ENCODE results near the gene ENDOV. TPM values are rescaled to one million over a fixed set of nuclear protein-coding genes. Genes with fewer than 3 reads are reported as not detected.
"Not testable (repeated sequence)": the region's sequence is repeated elsewhere in the genome, so short reads cannot be mapped to it uniquely, and the experiment has no call there.

ENDOV gene
- total RNA-seq, 4 donors from 2014 or later: 13.2 to 72.6 (median 36.8) TPM

GRCh38 chr17:80395402-80396151 is 19.4 kb upstream of the ENDOV start:
- no peak for DNase-seq
- Histone ChIP-seq H3K27ac (no peak overlapping the region), H3K4me1 (no peaks in the 10 kb centered on the region), H3K27me3 (no peaks in the 10 kb centered on the region), H3K36me3 (peaks cover 0 to 43% (median 0%) of the 10 kb centered on the region in 3 donors), H3K4me3 (no peak overlapping the region), H3K9me3 (no peaks in the 10 kb centered on the region)
- TF ChIP-seq POLR2A (IDR thresholded peaks at IDR 0.05) (no peak), CTCF (IDR thresholded peaks at IDR 0.05) (no peak)

GRCh38 chr17:80396157-80397033 is 18.6 kb upstream of the ENDOV start:
- TF ChIP-seq CTCF (IDR thresholded peaks at IDR 0.05): no peak
- TF ChIP-seq POLR2A (IDR thresholded peaks at IDR 0.05): no peak
- Histone ChIP-seq H3K27me3 (no peaks in the 10 kb centered on the region), H3K4me3 (no peak overlapping the region), H3K4me1 (no peaks in the 10 kb centered on the region), H3K9me3 (no peaks in the 10 kb centered on the region), H3K36me3 (peaks cover 0 to 35% (median 0%) of the 10 kb centered on the region in 3 donors), H3K27ac (no peak overlapping the region)
- DNase-seq: no peak

GRCh38 chr17:80397034-80397387 is 18.0 kb upstream of the ENDOV start:
- H3K9me3 ChIP-seq: no peaks in the 10 kb centered on the region
- no peaks in the 10 kb centered on the region for H3K4me1 ChIP-seq
- no peak for DNase-seq
- H3K27ac ChIP-seq: no peak overlapping the region
- H3K27me3 ChIP-seq: no peaks in the 10 kb centered on the region
- TF ChIP-seq CTCF (IDR thresholded peaks at IDR 0.05): no peak
- no peak for TF ChIP-seq POLR2A (IDR thresholded peaks at IDR 0.05)
- peaks cover 0 to 29% (median 0%) of the 10 kb centered on the region in 3 donors for H3K36me3 ChIP-seq
- no peak overlapping the region for H3K4me3 ChIP-seq

- no peak overlapping the region for H3K27ac ChIP-seq
- no peaks in the 10 kb centered on the region for H3K9me3 ChIP-seq
- peaks cover 0 to 22% (median 0%) of the 10 kb centered on the region in 3 donors for H3K36me3 ChIP-seq
- no peak for DNase-seq
- no peaks in the 10 kb centered on the region for H3K4me1 ChIP-seq
- H3K4me3 ChIP-seq: no peak overlapping the region
- TF ChIP-seq POLR2A (IDR thresholded peaks at IDR 0.05): no peak
- no peak for TF ChIP-seq CTCF (IDR thresholded peaks at IDR 0.05)
- H3K27me3 ChIP-seq: no peaks in the 10 kb centered on the region
Measured at GRCh38 chr17:80397686-80398085, 17.3 kb upstream of the ENDOV start.

- H3K9me3 ChIP-seq, H3K36me3 ChIP-seq, H3K4me1 ChIP-seq, H3K27ac ChIP-seq, DNase-seq, H3K4me3 ChIP-seq, H3K27me3 ChIP-seq: not testable (repeated sequence)
Measured at GRCh38 chr17:80401086-80401485, 13.9 kb upstream of the ENDOV start.

GRCh38 chr17:80402102-80402501 is 12.9 kb upstream of the ENDOV start:
- H3K27ac ChIP-seq, H3K27me3 ChIP-seq, H3K9me3 ChIP-seq, DNase-seq, H3K36me3 ChIP-seq, H3K4me3 ChIP-seq, H3K4me1 ChIP-seq: not testable (repeated sequence)
